Measurements from ENCODE around the gene MAN2B1. TPM values are rescaled to one million over a fixed set of nuclear protein-coding genes. Genes with fewer than 3 reads are reported as not detected.

MAN2B1 gene
- total and polyA plus RNA-seq, 2 of the 13 experiments (the other 11 are each of a cell fraction or from before 2014, with no cell fraction given), result 23.6 to 23.8 TPM

GRCh38 chr19:12639901-12640613, 26.5 kb downstream of the MAN2B1 start (continued):
- TF ChIP-seq, protein P1, sequence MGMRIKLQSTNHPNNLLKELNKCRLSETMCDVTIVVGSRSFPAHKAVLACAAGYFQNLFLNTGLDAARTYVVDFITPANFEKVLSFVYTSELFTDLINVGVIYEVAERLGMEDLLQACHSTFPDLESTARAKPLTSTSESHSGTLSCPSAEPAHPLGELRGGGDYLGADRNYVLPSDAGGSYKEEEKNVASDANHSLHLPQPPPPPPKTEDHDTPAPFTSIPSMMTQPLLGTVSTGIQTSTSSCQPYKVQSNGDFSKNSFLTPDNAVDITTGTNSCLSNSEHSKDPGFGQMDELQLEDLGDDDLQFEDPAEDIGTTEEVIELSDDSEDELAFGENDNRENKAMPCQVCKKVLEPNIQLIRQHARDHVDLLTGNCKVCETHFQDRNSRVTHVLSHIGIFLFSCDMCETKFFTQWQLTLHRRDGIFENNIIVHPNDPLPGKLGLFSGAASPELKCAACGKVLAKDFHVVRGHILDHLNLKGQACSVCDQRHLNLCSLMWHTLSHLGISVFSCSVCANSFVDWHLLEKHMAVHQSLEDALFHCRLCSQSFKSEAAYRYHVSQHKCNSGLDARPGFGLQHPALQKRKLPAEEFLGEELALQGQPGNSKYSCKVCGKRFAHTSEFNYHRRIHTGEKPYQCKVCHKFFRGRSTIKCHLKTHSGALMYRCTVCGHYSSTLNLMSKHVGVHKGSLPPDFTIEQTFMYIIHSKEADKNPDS (CRISPR knock-in tag; IDR thresholded peaks at IDR 0.05), result no peak
- peak; percentile 80; the same call in 1 of the 2 replicates for TF ChIP-seq ZNF556 (CRISPR knock-in tag; IDR thresholded peaks at IDR 0.05; ENCODE audit: borderline replicate concordance)
- TF ChIP-seq SMYD3 (CRISPR knock-in tag; IDR thresholded peaks at IDR 0.05), result no peak
- TF ChIP-seq JUND (CRISPR knock-in tag; IDR thresholded peaks at IDR 0.05), result no peak
- no peak for TF ChIP-seq TBL1XR1 (IDR thresholded peaks at IDR 0.05; ENCODE audit: borderline replicate concordance, low read length, partially characterized antibody)
- TF ChIP-seq ZNF205 (CRISPR knock-in tag; IDR thresholded peaks at IDR 0.05), result 0 out of 2 replicates have a peak, but pooled peaks have one; percentile 15
- TF ChIP-seq ZNF281 (CRISPR knock-in tag; IDR thresholded peaks at IDR 0.05; ENCODE audit: borderline replicate concordance), result no peak
- TF ChIP-seq MYPOP (CRISPR knock-in tag; IDR thresholded peaks at IDR 0.05), result no peak
- no peak for TF ChIP-seq ZNF503 (CRISPR knock-in tag; IDR thresholded peaks at IDR 0.05)
- TF ChIP-seq MEF2D (CRISPR knock-in tag; IDR thresholded peaks at IDR 0.05), result no peak
- TF ChIP-seq ETV5 (CRISPR knock-in tag; IDR thresholded peaks at IDR 0.05; ENCODE audit: borderline replicate concordance), result no peak
- TF ChIP-seq ZNF10 (CRISPR knock-in tag; IDR thresholded peaks at IDR 0.05; ENCODE audit: borderline replicate concordance, low read depth), result no peak
- TF ChIP-seq, protein P2, sequence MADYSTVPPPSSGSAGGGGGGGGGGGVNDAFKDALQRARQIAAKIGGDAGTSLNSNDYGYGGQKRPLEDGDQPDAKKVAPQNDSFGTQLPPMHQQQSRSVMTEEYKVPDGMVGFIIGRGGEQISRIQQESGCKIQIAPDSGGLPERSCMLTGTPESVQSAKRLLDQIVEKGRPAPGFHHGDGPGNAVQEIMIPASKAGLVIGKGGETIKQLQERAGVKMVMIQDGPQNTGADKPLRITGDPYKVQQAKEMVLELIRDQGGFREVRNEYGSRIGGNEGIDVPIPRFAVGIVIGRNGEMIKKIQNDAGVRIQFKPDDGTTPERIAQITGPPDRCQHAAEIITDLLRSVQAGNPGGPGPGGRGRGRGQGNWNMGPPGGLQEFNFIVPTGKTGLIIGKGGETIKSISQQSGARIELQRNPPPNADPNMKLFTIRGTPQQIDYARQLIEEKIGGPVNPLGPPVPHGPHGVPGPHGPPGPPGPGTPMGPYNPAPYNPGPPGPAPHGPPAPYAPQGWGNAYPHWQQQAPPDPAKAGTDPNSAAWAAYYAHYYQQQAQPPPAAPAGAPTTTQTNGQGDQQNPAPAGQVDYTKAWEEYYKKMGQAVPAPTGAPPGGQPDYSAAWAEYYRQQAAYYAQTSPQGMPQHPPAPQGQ (CRISPR knock-in tag; IDR thresholded peaks at IDR 0.05; ENCODE audit: borderline replicate concordance), result no peak
- no peak for TF ChIP-seq AKAP8 (CRISPR knock-in tag; IDR thresholded peaks at IDR 0.05)

All from HepG2 (cell line).